ENCODE results near the gene TPD52L1.

DNA sequence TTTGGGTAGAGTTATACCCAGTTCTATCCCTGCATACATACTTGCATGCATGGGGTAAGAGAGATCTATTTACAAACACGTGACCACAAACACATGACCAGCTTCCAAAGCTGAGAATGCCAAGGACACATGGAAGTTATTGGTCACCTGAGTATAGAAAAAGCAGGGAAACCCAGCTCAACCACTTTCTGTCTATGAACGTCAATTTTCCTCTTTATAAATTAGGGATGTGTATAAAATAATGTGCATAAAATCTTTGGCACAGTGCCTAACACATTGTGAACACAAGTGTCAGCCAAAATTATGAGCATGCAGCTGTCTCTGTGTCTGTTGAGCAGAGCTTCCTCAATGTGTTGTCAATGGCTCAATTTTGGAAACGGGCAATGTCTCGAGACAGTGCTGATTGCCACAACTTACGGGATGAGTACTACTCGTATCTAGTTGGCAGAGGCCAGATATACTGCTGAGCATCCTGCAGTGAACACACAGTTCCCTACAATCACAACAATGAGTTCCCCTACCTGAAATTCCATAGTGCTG is 44.9 kb downstream of the TPD52L1 start:
- TF ChIP-seq CTCF (IDR thresholded peaks at IDR 0.05 in 2 of 3, conservative IDR thresholded peaks at IDR 0.05 in 1 of 3; ENCODE audit: control insufficient read depth in 2 of 3, extremely low read depth in 1 of 3, insufficient read depth in 1 of 3, low read depth in 3 of 3, low read length in 3 of 3) (no peak), NFYB (IDR thresholded peaks at IDR 0.05; ENCODE audit: insufficient read depth, low read depth, low read length) (no peak), CHD4 (IDR thresholded peaks at IDR 0.05) (no peak), NBN (IDR thresholded peaks at IDR 0.05) (no peak), STAT3 (IDR thresholded peaks at IDR 0.05; ENCODE audit: low read depth, low read length) (no peak), POLR2AphosphoS5 (IDR thresholded peaks at IDR 0.05; ENCODE audit: low read length) (no peak), POLR2A (IDR thresholded peaks at IDR 0.05; ENCODE audit: low read depth, low read length) (no peak), CHD2 (IDR thresholded peaks at IDR 0.05; ENCODE audit: borderline replicate concordance, low read depth, low read length) (no peak), ZNF274 (IDR thresholded peaks at IDR 0.05; ENCODE audit: insufficient read depth, insufficient read length) (no peak), ETV6 (conservative IDR thresholded peaks at IDR 0.05 in 1 of 2, IDR thresholded peaks at IDR 0.05 in 1 of 2; ENCODE audit: borderline replicate concordance in 1 of 2, low read depth in 1 of 2) (no peak)

Measured in GM12878 (cell line).